GM23248 (cell line): ENCODE data around the gene NELFB. TPM values are rescaled to one million over a fixed set of nuclear protein-coding genes. Genes with fewer than 3 reads are reported as not detected.

ENCODE experiments used
- DNase-seq: peaks from one replicate; pipeline ENCODE4 v3.0.0-alpha.2; 2015
- H2AFZ ChIP-seq: fragments of 200-600 bp; sonication (generic); 2 replicates; pipeline ENCODE4 v1.6.1; 2016; ENCODE audit warnings: antibody characterized with exemption
- H3F3A ChIP-seq: fragments of 200-600 bp; sonication (generic); 2 replicates; pipeline ENCODE4 v1.6.1; 2016; ENCODE audit warnings: mild to moderate bottlenecking, antibody characterized with exemption, mixed run types; ENCODE audit not compliant: insufficient read depth
- H3K27ac ChIP-seq: fragments of 200-600 bp; sonication (generic); 2 replicates; pipeline ENCODE4 v1.5.1; 2016; ENCODE audit warnings: mild to moderate bottlenecking
- H3K27me3 ChIP-seq: fragments of 200-600 bp; sonication (generic); replicated peaks from 2 replicates; pipeline ENCODE4 v1.6.1; 2016; ENCODE audit warnings: mild to moderate bottlenecking; ENCODE audit not compliant: insufficient read depth
- H3K36me3 ChIP-seq: fragments of 200-600 bp; sonication (generic); 2 replicates; pipeline ENCODE4 v1.6.1; 2016; ENCODE audit warnings: low read depth, mild to moderate bottlenecking
- H3K4me1 ChIP-seq: fragments of 200-600 bp; sonication (generic); 2 replicates; pipeline ENCODE4 v1.6.1; 2016; ENCODE audit warnings: mild to moderate bottlenecking; ENCODE audit not compliant: insufficient read depth
- H3K4me2 ChIP-seq: fragments of 200-600 bp; sonication (generic); one replicate; pipeline ENCODE4 v1.6.1; 2016; ENCODE audit warnings: mild to moderate bottlenecking; ENCODE audit not compliant: unreplicated experiment
- H3K4me3 ChIP-seq: fragments of 200-600 bp; sonication (generic); 2 replicates; pipeline ENCODE4 v1.5.1; 2016; ENCODE audit warnings: mild to moderate bottlenecking
- H3K79me2 ChIP-seq: fragments of 200-600 bp; sonication (generic); 2 replicates; pipeline ENCODE4 v1.6.1; 2016; ENCODE audit warnings: mild to moderate bottlenecking; ENCODE audit not compliant: insufficient read depth
- H3K9ac ChIP-seq: fragments of 200-600 bp; sonication (generic); 2 replicates; pipeline ENCODE4 v1.6.1; 2016; ENCODE audit warnings: mild to moderate bottlenecking
- H3K9me2 ChIP-seq: fragments of 200-600 bp; sonication (generic); 2 replicates; pipeline ENCODE4 v1.6.1; 2016; ENCODE audit warnings: mixed run types, mild to moderate bottlenecking, moderate library complexity; ENCODE audit not compliant: insufficient read depth
- H3K9me3 ChIP-seq: fragments of 200-600 bp; sonication (generic); one replicate; pipeline ENCODE4 v1.6.1; 2017; ENCODE audit warnings: low read depth
- H4K20me1 ChIP-seq: fragments of 200-600 bp; sonication (generic); 2 replicates; pipeline ENCODE4 v1.6.0; 2016; ENCODE audit not compliant: insufficient read depth
- EZH2 ChIP-seq: fragments of 200-600 bp; sonication (generic); IDR thresholded peaks from 2 replicates; pipeline ENCODE4 v1.6.1; 2018; ENCODE audit warnings: antibody characterized with exemption, mild to moderate bottlenecking; ENCODE audit not compliant: insufficient read depth, poor library complexity, severe bottlenecking
- EZH2phosphoT487 ChIP-seq: fragments of 200-600 bp; sonication (generic); IDR thresholded peaks from 2 replicates; pipeline ENCODE4 v1.6.1; 2018; ENCODE audit warnings: antibody characterized with exemption, moderate library complexity, mild to moderate bottlenecking, low read depth; ENCODE audit not compliant: insufficient read depth
- WGBS, 2 experiments: methylation state at CpG; one replicate each; pipeline ENCODE4 v1.1.6; 2015 to 2017; ENCODE audit warnings: low lambda C conversion rate in 2 of 2, low coverage in 1 of 2; ENCODE audit errors: missing lambda C conversion rate in 2 of 2; 5-methylcytosine and 5-hydroxymethylcytosine counted together
- in situ Hi-C: fragments of 300-500 bp; cut with MboI; formaldehyde crosslinking; loops from 2 replicates; pipeline ENCODE4 v1.15.0; 2020
- polyA plus RNA-seq: library from polyadenylated mRNA; unstranded; fragments of >200 nt; fragmentation: Nextera tagmentation; extraction: Ambion mirVana; gene quantifications from 2 replicates; pipeline ENCODE4 v1.2.1, GENCODE V29; 2016
- total RNA-seq: library from RNA; depleted of rRNA; stranded (reverse); fragments of >200 nt; shearing (Covaris generic); gene quantifications from 2 replicates; pipeline ENCODE4 v1.2.3, GENCODE V29; 2014

The NELFB gene
- total and polyA plus RNA-seq, 2 experiments from 2014 or later, result 34.4 to 65.0 TPM

- Histone ChIP-seq H2AFZ (no peak overlapping the region), H3K9me2 (no peaks in the 10 kb centered on the region), H3K36me3 (no peaks in the 10 kb centered on the region), H3K27ac (no peak overlapping the region), H3K27me3 (no peaks in the 10 kb centered on the region), H3K4me3 (no peak overlapping the region), H3K4me2 (no peak overlapping the region), H3K9ac (no peak overlapping the region), H3K79me2 (no peaks in the 10 kb centered on the region), H4K20me1 (no peaks in the 10 kb centered on the region), H3K9me3 (no peaks in the 10 kb centered on the region), H3K4me1 (peaks cover 8% of the 10 kb centered on the region; the same call in 1 of the 2 replicates), H3F3A (no peaks in the 10 kb centered on the region)
- in situ Hi-C loops, result loop anchor here (10.0 kb wide), 1 partner anchor 89 kb away; no protein-coding TSS in a partner anchor
- WGBS, 2 experiments, result 84 to 89% methylated on average over 48 to 49 of the region's 49 CpGs
- TF ChIP-seq EZH2phosphoT487 (no peak), EZH2 (no peak)
- DNase-seq, result peak; percentile 42
Observed at GRCh38 chr9:137213160-137214060, 41.7 kb upstream of the NELFB start.

- Histone ChIP-seq H3K79me2 (no peaks in the 10 kb centered on the region), H3K4me2 (no peak overlapping the region), H3F3A (no peaks in the 10 kb centered on the region), H3K4me3 (no peak overlapping the region), H2AFZ (no peak overlapping the region), H3K4me1 (peaks cover 13% of the 10 kb centered on the region), H4K20me1 (no peaks in the 10 kb centered on the region), H3K9me3 (no peaks in the 10 kb centered on the region), H3K9ac (no peak overlapping the region), H3K27ac (no peak overlapping the region), H3K9me2 (no peaks in the 10 kb centered on the region), H3K36me3 (no peaks in the 10 kb centered on the region), H3K27me3 (no peaks in the 10 kb centered on the region)
- DNase-seq, result no peak
- in situ Hi-C loops, result loop anchor here (10.0 kb wide), 1 partner anchor 90 kb away; no protein-coding TSS in a partner anchor
- no peak for TF ChIP-seq EZH2phosphoT487
- TF ChIP-seq EZH2, result no peak
- 84 to 92% methylated on average over 12 to 19 of the region's 19 CpGs for WGBS, 2 experiments
Observed at GRCh38 chr9:137214620-137215019, 40.5 kb upstream of the NELFB start.

- Histone ChIP-seq H3K9ac (no peak overlapping the region), H3K27ac (no peak overlapping the region), H3F3A (no peaks in the 10 kb centered on the region), H3K9me2 (no peaks in the 10 kb centered on the region), H3K4me2 (no peak overlapping the region), H3K4me3 (no peak overlapping the region), H3K79me2 (no peaks in the 10 kb centered on the region), H2AFZ (no peak overlapping the region), H3K27me3 (no peaks in the 10 kb centered on the region), H3K9me3 (no peaks in the 10 kb centered on the region), H3K4me1 (peaks cover 13% of the 10 kb centered on the region), H4K20me1 (no peaks in the 10 kb centered on the region), H3K36me3 (no peaks in the 10 kb centered on the region)
- DNase-seq, result no peak
- TF ChIP-seq EZH2, result no peak
- no peak for TF ChIP-seq EZH2phosphoT487
- in situ Hi-C loops, result loop anchor here (10.0 kb wide), 1 partner anchor 91 kb away; no protein-coding TSS in a partner anchor
- WGBS, 2 experiments, result 90 to 94% methylated on average over 14 to 22 of the region's 22 CpGs
Observed at GRCh38 chr9:137215196-137215986, 39.7 kb upstream of the NELFB start.

- TF ChIP-seq EZH2phosphoT487 (no peak), EZH2 (no peak)
- Histone ChIP-seq H3K79me2 (no peaks in the 10 kb centered on the region), H3K36me3 (no peaks in the 10 kb centered on the region), H3K4me3 (no peak overlapping the region), H3K27me3 (no peaks in the 10 kb centered on the region), H3K27ac (no peak overlapping the region), H3K4me2 (peak overlapping the region; percentile 65), H2AFZ (no peak overlapping the region), H3K9ac (no peak overlapping the region), H3K9me2 (no peaks in the 10 kb centered on the region), H4K20me1 (no peaks in the 10 kb centered on the region), H3K4me1 (peaks cover 13% of the 10 kb centered on the region), H3K9me3 (no peaks in the 10 kb centered on the region), H3F3A (no peaks in the 10 kb centered on the region)
- in situ Hi-C loops, result loop anchor here (10.0 kb wide), 1 partner anchor 92 kb away; no protein-coding TSS in a partner anchor
- DNase-seq, result peak; percentile 22
- WGBS, 2 experiments, result 92 to 95% methylated on average over 27 to 28 of the region's 30 CpGs
Observed at GRCh38 chr9:137216188-137216965, 38.8 kb upstream of the NELFB start.
